Neuronal stem cell (in vitro differentiated cells): ENCODE data around the gene CREB5.

Source experiments
- DNase-seq: peaks from one replicate; pipeline ENCODE4 v3.0.0-alpha.2; 2013; ENCODE audit warnings: low spot score
- H2AFZ ChIP-seq: one replicate; pipeline ENCODE4 v1.6.1; 2013; ENCODE audit warnings: mild to moderate bottlenecking, low read length, inconsistent platforms
- H2AK5ac ChIP-seq: 2 replicates; pipeline ENCODE4 v1.6.1; 2013; ENCODE audit warnings: low read depth, mild to moderate bottlenecking, inconsistent platforms, low read length, moderate library complexity, mixed read lengths
- H2BK120ac ChIP-seq: 2 replicates; pipeline ENCODE4 v1.6.1; 2013; ENCODE audit warnings: low read depth, mild to moderate bottlenecking, inconsistent platforms, low read length, moderate library complexity, mixed read lengths
- H2BK12ac ChIP-seq: one replicate; pipeline ENCODE4 v1.6.1; 2013; ENCODE audit warnings: low read length, inconsistent platforms
- H2BK15ac ChIP-seq: 2 replicates; pipeline ENCODE4 v1.6.1; 2013; ENCODE audit warnings: mild to moderate bottlenecking, low read length, inconsistent platforms, mixed read lengths
- H2BK5ac ChIP-seq: one replicate; pipeline ENCODE4 v1.6.1; 2013; ENCODE audit warnings: inconsistent platforms, mild to moderate bottlenecking, low read length, moderate library complexity
- H3K14ac ChIP-seq: one replicate; pipeline ENCODE4 v1.6.1; 2013; ENCODE audit warnings: low read length, inconsistent platforms
- H3K18ac ChIP-seq: 2 replicates; pipeline ENCODE4 v1.6.1; 2013; ENCODE audit warnings: low read length, inconsistent platforms
- H3K23ac ChIP-seq: 2 replicates; pipeline ENCODE4 v1.6.1; 2013; ENCODE audit warnings: low read depth, mild to moderate bottlenecking, mixed read lengths, low read length, inconsistent platforms; ENCODE audit not compliant: poor library complexity
- H3K27ac ChIP-seq: replicated peaks from 3 replicates; pipeline ENCODE4 v1.5.1; 2013; ENCODE audit warnings: low read length, inconsistent platforms
- H3K27me3 ChIP-seq, 3 experiments: 2 replicates each; pipeline ENCODE4 v1.6.1; 2013; ENCODE audit warnings: low read length in 3 of 3, mild to moderate bottlenecking in 2 of 3, inconsistent platforms in 1 of 3, low read depth in 1 of 3, mixed read lengths in 1 of 3, moderate library complexity in 1 of 3; ENCODE audit not compliant: control insufficient read depth in 3 of 3, insufficient read depth in 3 of 3
- H3K36me3 ChIP-seq, 2 donors: replicated peaks in 1 of 2; 2 replicates each; pipeline ENCODE4 v1.6.1; 2013; ENCODE audit warnings: low read length in 2 of 2; ENCODE audit not compliant: control insufficient read depth in 2 of 2, insufficient read depth in 2 of 2
- H3K4ac ChIP-seq: 2 replicates; pipeline ENCODE4 v1.6.1; 2013; ENCODE audit warnings: inconsistent platforms, mild to moderate bottlenecking, low read length, moderate library complexity
- H3K4me1 ChIP-seq, 2 donors: 1 replicate in 1 of 2; 2 replicates in 1 of 2; pipeline ENCODE4 v1.6.1; 2013; ENCODE audit warnings: low read length in 2 of 2, low read depth in 1 of 2; ENCODE audit not compliant: control insufficient read depth in 2 of 2, insufficient read depth in 1 of 2
- H3K4me2 ChIP-seq: one replicate; pipeline ENCODE4 v1.6.1; 2013; ENCODE audit warnings: mild to moderate bottlenecking, low read length, inconsistent platforms; ENCODE audit not compliant: insufficient read depth, poor library complexity, severe bottlenecking
- H3K4me3 ChIP-seq, 2 donors: 2 replicates each; pipeline ENCODE4 v1.5.1; 2013; ENCODE audit warnings: low read length in 2 of 2, mild to moderate bottlenecking in 2 of 2, inconsistent platforms in 1 of 2, moderate library complexity in 1 of 2
- H3K79me1 ChIP-seq: one replicate; pipeline ENCODE4 v1.6.1; 2013; ENCODE audit warnings: low read depth, mild to moderate bottlenecking, inconsistent platforms, low read length, moderate library complexity
- H3K9ac ChIP-seq: one replicate; pipeline ENCODE4 v1.6.1; 2013; ENCODE audit warnings: mild to moderate bottlenecking, low read depth, low read length, inconsistent platforms; ENCODE audit not compliant: poor library complexity
- H3K9me3 ChIP-seq, 2 donors: replicated peaks in 1 of 2; 2 replicates each; pipeline versions ENCODE3 to v1.6.1; 2013; ENCODE audit warnings: low read length in 2 of 2, mild to moderate bottlenecking in 2 of 2, inconsistent platforms in 1 of 2, low read depth in 1 of 2, mixed read lengths in 1 of 2, moderate library complexity in 1 of 2; ENCODE audit not compliant: control insufficient read depth in 2 of 2, insufficient read depth in 1 of 2
- H4K8ac ChIP-seq: one replicate; pipeline ENCODE4 v1.6.1; 2013; ENCODE audit warnings: low read depth, mild to moderate bottlenecking, inconsistent platforms, low read length, moderate library complexity
- H4K91ac ChIP-seq: one replicate; pipeline ENCODE4 v1.6.1; 2013; ENCODE audit warnings: low read length, low read depth, mild to moderate bottlenecking, inconsistent platforms; ENCODE audit not compliant: poor library complexity
- WGBS, 2 donors: extraction: QIAGEN DNeasy Blood & Tissue Kit; methylation state at CpG; one replicate each; pipeline ENCODE4 v1.1.7; 2013; ENCODE audit warnings: missing lambda C conversion rate in 2 of 2, mixed read lengths in 1 of 2; ENCODE audit not compliant: insufficient read length in 2 of 2, insufficient replicate concordance in 1 of 2; ENCODE audit errors: extremely low coverage in 2 of 2; 5-methylcytosine and 5-hydroxymethylcytosine counted together

CREB5 gene

DNA sequence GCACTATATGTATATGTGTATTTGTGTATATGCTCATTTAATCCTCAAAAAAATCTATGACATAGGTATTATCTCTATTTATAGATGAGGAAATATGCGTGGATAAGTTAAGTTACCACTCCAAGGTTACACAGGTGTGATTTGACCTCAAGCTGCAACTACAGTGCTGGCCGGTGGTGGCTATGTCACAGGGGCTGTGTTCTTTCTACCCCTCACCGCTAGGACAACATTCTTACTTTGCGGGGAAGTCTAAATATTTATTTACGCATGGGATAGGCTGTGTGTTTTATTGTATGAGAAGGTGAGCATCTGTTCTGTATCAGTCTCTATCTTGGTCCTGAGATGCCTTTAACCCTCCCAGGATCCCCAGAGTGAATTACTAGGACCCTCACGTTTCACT lies 60.0 kb downstream of the CREB5 start:
- Histone ChIP-seq H2BK5ac (no peak overlapping the region), H4K91ac (no peak overlapping the region), H3K4ac (no peak overlapping the region), H4K8ac (no peak overlapping the region), H3K27ac (no peak overlapping the region), H2BK12ac (no peak overlapping the region), H2AK5ac (no peak overlapping the region), H2AFZ (no peak overlapping the region), H3K4me1 (peaks cover 3 to 5% of the 10 kb centered on the region in 2 donors), H3K9me3 (no peaks in the 10 kb centered on the region), H3K14ac (no peak overlapping the region), H2BK120ac (no peak overlapping the region), H3K23ac (no peak overlapping the region), H3K4me2 (no peak overlapping the region), H3K9ac (no peak overlapping the region), H3K4me3 (no peak overlapping the region), H3K36me3 (peaks cover 0 to 12% of the 10 kb centered on the region in 2 donors), H3K79me1 (no peaks in the 10 kb centered on the region), H3K27me3 (no peaks in the 10 kb centered on the region), H3K18ac (no peak overlapping the region), H2BK15ac (no peak overlapping the region)
- no peak for DNase-seq
- WGBS, 2 donors = no CpG with 5 or more reads among the region's 6 CpGs

DNA sequence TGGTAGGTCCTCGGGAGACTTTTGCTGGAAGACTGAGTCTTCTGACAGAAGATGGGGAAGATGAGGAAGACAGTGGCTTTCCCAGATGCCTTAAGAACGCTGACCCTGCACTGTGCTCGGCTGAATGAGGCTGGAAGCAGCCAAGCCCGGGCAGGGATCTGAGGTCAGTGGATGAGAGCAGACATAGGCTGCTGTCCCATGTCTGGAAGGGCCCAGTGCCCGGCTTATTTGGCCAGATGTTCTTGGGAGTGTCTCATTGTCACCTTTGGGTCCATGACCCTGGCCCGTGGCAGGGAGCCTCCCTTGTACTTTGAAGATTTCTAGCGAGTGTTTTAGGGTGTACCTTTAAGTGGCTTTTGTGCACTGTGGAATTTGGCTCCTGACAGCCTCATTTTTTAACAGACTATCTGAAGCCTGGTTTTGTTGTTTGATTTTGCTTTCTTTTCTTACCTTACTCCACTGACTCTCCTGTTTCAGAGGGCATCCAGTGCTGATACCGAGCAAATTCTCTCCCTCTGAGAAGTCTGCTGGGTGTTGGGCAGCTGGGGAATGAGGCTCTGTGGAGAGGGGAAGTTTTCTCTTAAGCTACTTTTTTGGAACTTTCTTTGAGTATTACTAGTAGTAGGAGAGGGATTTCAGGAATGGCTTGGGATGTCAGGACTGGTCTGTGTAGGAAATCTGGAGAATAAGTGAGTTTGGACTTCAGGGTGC lies 61.4 kb downstream of the CREB5 start:
- Histone ChIP-seq H3K4ac (no peak overlapping the region), H3K4me1 (peaks cover 6% of the 10 kb centered on the region in 2 donors), H3K14ac (no peak overlapping the region), H3K27me3 (no peaks in the 10 kb centered on the region), H2BK12ac (no peak overlapping the region), H3K23ac (no peak overlapping the region), H3K4me3 (no peak overlapping the region), H2AK5ac (no peak overlapping the region), H2BK5ac (no peak overlapping the region), H4K91ac (no peak overlapping the region), H2AFZ (no peak overlapping the region), H3K9ac (no peak overlapping the region), H3K36me3 (peaks cover 0 to 12% of the 10 kb centered on the region in 2 donors), H4K8ac (no peak overlapping the region), H3K79me1 (no peaks in the 10 kb centered on the region), H3K9me3 (no peaks in the 10 kb centered on the region), H3K27ac (no peak overlapping the region), H3K4me2 (no peak overlapping the region), H2BK15ac (no peak overlapping the region), H3K18ac (no peak overlapping the region), H2BK120ac (no peak overlapping the region)
- no peak for DNase-seq
- no CpG with 5 or more reads among the region's 8 CpGs for WGBS, 2 donors

- no CpG with 5 or more reads among the region's 8 CpGs for WGBS, 2 donors
- no peak overlapping the region for H3K27ac ChIP-seq
These were observed 61.9 kb downstream of the CREB5 start for GRCh38 chr7:28474282-28474638.

DNA sequence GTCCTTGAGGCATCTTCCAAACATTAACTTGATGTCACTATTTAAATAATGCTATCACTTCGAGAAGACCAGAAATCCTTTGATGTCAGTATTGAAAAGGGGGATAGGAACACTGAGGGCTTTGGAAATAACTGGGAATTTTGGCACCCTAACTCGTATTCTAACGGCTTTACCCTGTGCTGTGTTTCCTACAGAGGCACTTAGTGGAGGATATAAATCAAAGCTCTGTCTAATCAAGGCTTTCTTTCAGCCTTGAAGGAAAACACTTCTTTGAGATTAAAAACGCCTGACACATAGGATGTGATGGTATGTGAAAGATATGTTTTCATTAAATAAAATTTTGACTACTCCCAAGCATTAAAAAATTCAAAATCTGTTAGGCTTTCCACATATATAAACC lies 62.3 kb downstream of the CREB5 start:
- no CpG with 5 or more reads among the region's 4 CpGs for WGBS, 2 donors
- no peak for DNase-seq

More at GRCh38 chr7:28474282-28474638, 61.9 kb downstream of the CREB5 start:
- no peak overlapping the region for H4K8ac ChIP-seq
- H2AFZ ChIP-seq = no peak overlapping the region
- H3K4me2 ChIP-seq = no peak overlapping the region
- H3K14ac ChIP-seq = no peak overlapping the region
- H3K9me3 ChIP-seq = no peaks in the 10 kb centered on the region
- H3K9ac ChIP-seq = no peak overlapping the region
- H2AK5ac ChIP-seq = no peak overlapping the region
- no peak overlapping the region for H2BK15ac ChIP-seq
- H2BK12ac ChIP-seq = no peak overlapping the region
- no peak overlapping the region for H2BK5ac ChIP-seq
- H3K23ac ChIP-seq = no peak overlapping the region
- no peak for DNase-seq
- no peak overlapping the region for H3K4ac ChIP-seq
- H3K27me3 ChIP-seq = no peaks in the 10 kb centered on the region
- H3K36me3 ChIP-seq = peaks cover 0 to 12% of the 10 kb centered on the region in 2 donors
- no peak overlapping the region for H4K91ac ChIP-seq
- H3K4me3 ChIP-seq = no peak overlapping the region
- H2BK120ac ChIP-seq = no peak overlapping the region
- no peak overlapping the region for H3K18ac ChIP-seq
- no peaks in the 10 kb centered on the region for H3K79me1 ChIP-seq
- H3K4me1 ChIP-seq = peaks cover 8 to 12% of the 10 kb centered on the region in 2 donors

More for the DNA sequence above, 62.3 kb downstream of the CREB5 start:
- no peak overlapping the region for H2BK120ac ChIP-seq
- no peak overlapping the region for H3K4ac ChIP-seq
- H2BK12ac ChIP-seq = no peak overlapping the region
- no peak overlapping the region for H4K91ac ChIP-seq
- no peak overlapping the region for H3K27ac ChIP-seq
- no peak overlapping the region for H3K23ac ChIP-seq
- no peak overlapping the region for H2AK5ac ChIP-seq
- H3K18ac ChIP-seq = no peak overlapping the region
- no peaks in the 10 kb centered on the region for H3K79me1 ChIP-seq
- H3K27me3 ChIP-seq = no peaks in the 10 kb centered on the region
- H3K9me3 ChIP-seq = no peaks in the 10 kb centered on the region
- no peak overlapping the region for H4K8ac ChIP-seq
- H3K4me1 ChIP-seq = peaks cover 10 to 15% of the 10 kb centered on the region in 2 donors
- no peak overlapping the region for H3K9ac ChIP-seq
- no peak overlapping the region for H2AFZ ChIP-seq
- H3K14ac ChIP-seq = no peak overlapping the region
- H3K36me3 ChIP-seq = peaks cover 0 to 12% of the 10 kb centered on the region in 2 donors
- H3K4me2 ChIP-seq = no peak overlapping the region
- H2BK15ac ChIP-seq = no peak overlapping the region
- no peak overlapping the region for H3K4me3 ChIP-seq
- H2BK5ac ChIP-seq = no peak overlapping the region
